Activated CD8-positive, alpha-beta T cell treated with anti-CD3 and anti-CD28 coated beads, Interleukin-2, amount 10 ng/mL, durations not matched to agents 7 days and 5 days (primary cell): ENCODE results near the gene IL24. TPM values are rescaled to one million over a fixed set of nuclear protein-coding genes. Genes with fewer than 3 reads are reported as not detected.
"Not testable (repeated sequence)": the region's sequence is repeated elsewhere in the genome, so short reads cannot be mapped to it uniquely, and the experiment has no call there.

ENCODE experiments used
- ATAC-seq: fragments of 150-1000 bp; cut with Tn5 transposase; one replicate; pipeline ENCODE4 v1.10.0; 2021; ENCODE audit warnings: moderate library complexity
- CTCF ChIA-PET: fragments of 350-600 bp; sonication (Branson Sonifier 250); formaldehyde crosslinking; loops from one replicate; lab custom pipeline; 2021; ENCODE audit warnings: antibody characterized with exemption; lab: Charles Lee
- POLR2A ChIA-PET: fragments of 350-600 bp; sonication (Branson Sonifier 250); formaldehyde crosslinking; loops from one replicate; lab custom pipeline; 2021; ENCODE audit warnings: antibody characterized with exemption; lab: Charles Lee
- DNase-seq: peaks from one replicate; pipeline ENCODE4 v3.0.0-alpha.2; 2020
- H3K27ac Mint-ChIP-seq: one replicate; pipeline ENCODE4 v1.8.0; 2021; ENCODE audit warnings: mild to moderate bottlenecking, mixed read lengths
- H3K27me3 Mint-ChIP-seq: one replicate; pipeline ENCODE4 v1.8.0; 2021; ENCODE audit warnings: low read depth, mixed read lengths
- H3K36me3 Mint-ChIP-seq: one replicate; pipeline ENCODE4 v1.8.0; 2021; ENCODE audit warnings: low read depth, mixed read lengths
- H3K4me1 Mint-ChIP-seq: one replicate; pipeline ENCODE4 v1.8.0; 2021; ENCODE audit warnings: low read depth, mixed read lengths
- H3K4me3 Mint-ChIP-seq: one replicate; pipeline ENCODE4 v1.8.0; 2021; ENCODE audit warnings: mild to moderate bottlenecking, mixed read lengths
- H3K9me3 Mint-ChIP-seq: one replicate; pipeline ENCODE4 v1.8.0; 2022; ENCODE audit warnings: mixed read lengths; ENCODE audit not compliant: insufficient read depth
- total RNA-seq, 2 experiments: library from RNA; stranded (reverse); gene quantifications; one replicate each; pipeline ENCODE4 v1.2.3, GENCODE V29; 2021

IL24 gene
- total RNA-seq, 2 experiments from 2014 or later = not detected

- H3K9me3 Mint-ChIP-seq = no peaks in the 10 kb centered on the region
- H3K27ac Mint-ChIP-seq = no peak overlapping the region
- ATAC-seq = no peak
- peaks cover 77% of the 10 kb centered on the region for H3K4me1 Mint-ChIP-seq
- no peaks in the 10 kb centered on the region for H3K27me3 Mint-ChIP-seq
- peak overlapping the region; percentile 28 for H3K4me3 Mint-ChIP-seq
- CTCF ChIA-PET = interaction anchor here (0.7 to 5.0 kb wide), 14 partner anchors 8 to 584 kb away, joined by 3 to 185 read pairs (median 6); partner anchors contain the start of gene IL20
- peaks cover 61% of the 10 kb centered on the region for H3K36me3 Mint-ChIP-seq
- DNase-seq = no peak
- POLR2A ChIA-PET = interaction anchor here (0.8 to 1.2 kb wide), 2 partner anchors 9 to 125 kb away, joined by 3 read pairs; no protein-coding TSS in a partner anchor
Observed at GRCh38 chr1:206916000-206916709, 18.9 kb downstream of the IL24 start.

GRCh38 chr1:206918076-206918475, 20.8 kb downstream of the IL24 start:
- Mint-ChIP-seq H3K4me1 (peaks cover 66% of the 10 kb centered on the region), H3K36me3 (peaks cover 45% of the 10 kb centered on the region), H3K9me3 (no peaks in the 10 kb centered on the region), H3K4me3 (peak overlapping the region; percentile 58), H3K27me3 (no peaks in the 10 kb centered on the region), H3K27ac (peak overlapping the region; percentile 75)
- ATAC-seq = no peak
- POLR2A ChIA-PET = interaction anchor here (1.9 kb wide), 1 partner anchor 10 kb away, joined by 6 read pairs; no protein-coding TSS in a partner anchor
- no peak for DNase-seq
- CTCF ChIA-PET = interaction anchor here (0.6 to 4.4 kb wide), 16 partner anchors 7 to 255 kb away, joined by 3 to 50 read pairs (median 10); partner anchors contain the start of gene IL20

- Mint-ChIP-seq H3K4me1 (peaks cover 40% of the 10 kb centered on the region), H3K27me3 (no peaks in the 10 kb centered on the region), H3K36me3 (peaks cover 24% of the 10 kb centered on the region), H3K27ac (no peak within 1 kb of the TSS), H3K4me3 (no peak within 1 kb of the TSS), H3K9me3 (no peaks in the 10 kb centered on the region)
- POLR2A ChIA-PET = interaction anchor here (0.5 to 2.9 kb wide), 13 partner anchors 9 to 400 kb away, joined by 3 to 15 read pairs (median 3); partner anchors contain the start of genes CD55 and DYRK3
- ATAC-seq (peak; percentile 44), DNase-seq (peak; percentile 72)
- CTCF ChIA-PET = interaction anchor here (0.8 to 5.0 kb wide), 24 partner anchors 10 to 291 kb away, joined by 3 to 92 read pairs (median 5); partner anchors contain the start of genes DYRK3 and IL20
Observed at GRCh38 chr1:206921772-206922265, 24.6 kb downstream of the IL24 start, which contains the start of gene FCMR. Gene FCMR (minus strand): TSS chr1:206921941. CDS start chr1:206921854, 87 bp downstream.

GRCh38 chr1:206922524-206922923, 25.3 kb downstream of the IL24 start:
- no peak overlapping the region for H3K27ac Mint-ChIP-seq
- DNase-seq = no peak
- ChIA-PET CTCF (interaction anchor here (0.6 to 5.0 kb wide), 15 partner anchors 10 to 287 kb away, joined by 3 to 92 read pairs (median 7); partner anchors contain the start of gene DYRK3), POLR2A (interaction anchor here (0.5 to 2.9 kb wide), 10 partner anchors 8 to 399 kb away, joined by 3 to 15 read pairs (median 4); partner anchors contain the start of gene CD55)
- H3K4me1 Mint-ChIP-seq = peaks cover 37% of the 10 kb centered on the region
- no peaks in the 10 kb centered on the region for H3K9me3 Mint-ChIP-seq
- no peak for ATAC-seq
- no peaks in the 10 kb centered on the region for H3K27me3 Mint-ChIP-seq
- no peak overlapping the region for H3K4me3 Mint-ChIP-seq
- peaks cover 18% of the 10 kb centered on the region for H3K36me3 Mint-ChIP-seq

- Mint-ChIP-seq H3K4me3 (no peak overlapping the region), H3K27ac (no peak overlapping the region), H3K9me3 (no peaks in the 10 kb centered on the region), H3K27me3 (no peaks in the 10 kb centered on the region), H3K36me3 (peaks cover 12% of the 10 kb centered on the region), H3K4me1 (peaks cover 34% of the 10 kb centered on the region)
- POLR2A ChIA-PET = interaction anchor here (0.6 to 2.9 kb wide), 5 partner anchors 7 to 398 kb away, joined by 3 to 15 read pairs (median 5); partner anchors contain the start of gene CD55
- peak; percentile 83 for DNase-seq
- CTCF ChIA-PET = interaction anchor here (0.6 to 5.0 kb wide), 10 partner anchors 10 to 220 kb away, joined by 3 to 92 read pairs (median 20); no protein-coding TSS in a partner anchor
- ATAC-seq = peak; percentile 48
Observed at GRCh38 chr1:206923009-206923960, 26.0 kb downstream of the IL24 start.

- H3K9me3 Mint-ChIP-seq, DNase-seq, H3K4me3 Mint-ChIP-seq, POLR2A ChIA-PET, H3K27ac Mint-ChIP-seq, H3K27me3 Mint-ChIP-seq, ATAC-seq: not testable (repeated sequence)
- CTCF ChIA-PET = interaction anchor here (0.9 to 15.0 kb wide), 13 partner anchors 10 to 156 kb away, joined by 3 to 281 read pairs (median 16); no protein-coding TSS in a partner anchor
- Mint-ChIP-seq H3K4me1 (peaks cover 28% of the 10 kb centered on the region), H3K36me3 (peaks cover 11% of the 10 kb centered on the region)
Observed at GRCh38 chr1:206923961-206924557, 26.8 kb downstream of the IL24 start.

GRCh38 chr1:206924592-206925105, 27.4 kb downstream of the IL24 start:
- Mint-ChIP-seq H3K9me3 (no peaks in the 10 kb centered on the region), H3K4me1 (peaks cover 28% of the 10 kb centered on the region), H3K36me3 (peaks cover 10% of the 10 kb centered on the region), H3K4me3 (no peak overlapping the region), H3K27ac (no peak overlapping the region), H3K27me3 (no peaks in the 10 kb centered on the region)
- DNase-seq = peak; percentile 50
- ATAC-seq = peak; percentile 4
- ChIA-PET CTCF (interaction anchor here (0.7 to 15.0 kb wide), 23 partner anchors 8 to 260 kb away, joined by 3 to 281 read pairs (median 4); partner anchors contain the start of genes IL20 and PIGR), POLR2A (interaction anchor here (0.8 to 1.3 kb wide), 3 partner anchors 15 to 46 kb away, joined by 3 read pairs; partner anchors contain the start of gene FCAMR)

- POLR2A ChIA-PET = interaction anchor here (0.8 to 1.3 kb wide), 3 partner anchors 14 to 45 kb away, joined by 3 read pairs; partner anchors contain the start of gene FCAMR
- peak; percentile 86 for DNase-seq
- Mint-ChIP-seq H3K27ac (no peak overlapping the region), H3K9me3 (no peaks in the 10 kb centered on the region), H3K4me1 (peaks cover 29% of the 10 kb centered on the region), H3K27me3 (no peaks in the 10 kb centered on the region), H3K36me3 (peaks cover 7% of the 10 kb centered on the region), H3K4me3 (no peak overlapping the region)
- peak; percentile 72 for ATAC-seq
- CTCF ChIA-PET = interaction anchor here (0.7 to 15.0 kb wide), 24 partner anchors 8 to 261 kb away, joined by 3 to 281 read pairs (median 4); partner anchors contain the start of genes IL20 and PIGR
Observed at GRCh38 chr1:206925106-206925736, 28.0 kb downstream of the IL24 start.

- Mint-ChIP-seq H3K27me3 (no peaks in the 10 kb centered on the region), H3K9me3 (no peaks in the 10 kb centered on the region), H3K4me3 (no peak overlapping the region), H3K4me1 (peaks cover 31% of the 10 kb centered on the region), H3K27ac (no peak overlapping the region), H3K36me3 (no peaks in the 10 kb centered on the region)
- no peak for DNase-seq
- ATAC-seq = no peak
- ChIA-PET POLR2A (no interaction called here), CTCF (interaction anchor here (1.3 to 15.0 kb wide), 6 partner anchors 9 to 291 kb away, joined by 3 to 281 read pairs (median 7); partner anchors contain the start of gene DYRK3)
Observed at GRCh38 chr1:206926286-206926685, 29.0 kb downstream of the IL24 start.
